NCI-H2196 (cell line): Measurements from ENCODE around the gene PPM1F.

Experiments
- DNase-seq: peaks from one replicate; lab custom pipeline; 2025; ENCODE audit not compliant: unreplicated experiment; lab: John Stamatoyannopoulos, UW

PPM1F gene

DNA sequence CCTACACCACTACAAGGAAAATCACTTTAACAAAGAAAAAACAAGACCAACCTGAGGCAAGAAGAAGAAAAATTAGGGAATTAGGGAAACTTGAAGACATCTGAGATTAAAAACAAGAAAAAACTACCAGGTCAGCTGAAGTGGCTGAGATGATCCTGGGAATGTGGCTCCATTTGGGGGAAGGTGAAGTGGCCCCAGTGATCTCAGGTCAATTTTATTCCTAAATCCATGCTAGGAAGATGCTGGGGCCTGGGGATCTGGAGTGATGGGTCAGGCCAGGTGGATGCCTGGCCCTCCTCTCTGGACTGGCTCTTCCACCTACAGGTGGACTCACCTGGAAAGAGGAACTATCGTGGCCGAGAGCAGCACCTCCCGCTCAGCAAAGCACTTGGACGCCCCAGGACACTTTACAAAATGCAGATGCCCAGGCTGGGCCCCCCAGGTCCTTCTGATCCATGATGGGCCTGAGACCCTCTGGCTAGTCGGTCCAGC is 23.3 kb upstream of the PPM1F start:
- no peak for DNase-seq

- no peak for DNase-seq
Observed at GRCh38 chr22:21975273-21975672, 22.6 kb upstream of the PPM1F start.

DNA sequence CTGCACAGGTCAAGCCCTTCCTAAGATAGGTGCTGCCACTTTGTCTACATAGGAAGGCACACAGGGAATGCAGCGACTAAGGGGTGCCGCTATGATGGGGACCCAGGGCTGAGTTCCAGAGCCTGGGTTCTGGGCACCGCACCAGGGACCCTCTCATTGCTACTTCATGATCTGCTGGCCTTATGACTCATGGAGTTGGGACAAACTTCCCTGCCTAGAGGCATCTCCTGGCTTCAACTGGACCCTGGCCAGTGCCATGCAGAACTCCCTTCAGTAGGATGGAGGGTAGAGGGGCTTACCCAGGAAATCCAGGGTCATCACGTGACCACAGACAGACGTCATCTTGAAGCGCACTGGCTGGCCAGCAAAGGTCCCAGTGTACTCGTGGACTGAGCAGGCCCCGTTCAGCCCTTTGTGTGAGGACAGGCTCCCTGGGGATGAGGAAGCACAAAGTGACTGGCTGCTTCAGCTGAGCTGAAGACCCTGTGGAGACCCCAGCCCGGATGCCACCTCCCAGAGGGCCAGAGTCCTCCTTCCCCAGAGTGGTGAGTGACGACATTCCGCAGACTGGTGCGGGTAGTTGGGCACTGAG is 21.5 kb upstream of the PPM1F start:
- DNase-seq, result no peak

GRCh38 chr22:21972806-21973205 is 20.2 kb upstream of the PPM1F start:
- no peak for DNase-seq

DNA sequence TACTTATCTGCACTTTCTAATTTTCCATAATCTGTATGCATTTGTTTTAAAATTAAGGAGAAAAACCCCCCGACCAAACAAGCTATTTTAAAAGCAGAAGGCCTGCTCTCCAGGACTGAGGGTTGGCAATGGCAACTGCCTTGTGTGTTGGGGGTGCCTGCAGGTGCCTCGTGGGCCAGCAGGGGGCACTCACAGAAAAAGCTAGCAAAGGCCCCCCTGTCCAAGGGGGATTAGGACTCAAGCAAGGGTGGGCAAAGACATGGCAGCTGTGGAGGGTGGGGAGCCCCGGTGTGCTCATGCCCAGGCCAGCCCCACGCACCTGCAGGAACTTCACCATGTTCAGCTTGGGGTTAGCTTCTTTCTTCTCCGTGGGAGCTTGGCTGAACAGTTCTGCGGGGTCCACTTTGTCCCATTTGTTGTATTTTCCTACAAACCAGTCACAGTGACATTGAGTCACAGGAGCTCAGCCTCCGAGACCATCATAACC is 19.7 kb upstream of the PPM1F start:
- no peak for DNase-seq

GRCh38 chr22:21971858-21972275 is 19.2 kb upstream of the PPM1F start:
- DNase-seq, result no peak

GRCh38 chr22:21970800-21971617 is 18.4 kb upstream of the PPM1F start:
- no peak for DNase-seq

DNA sequence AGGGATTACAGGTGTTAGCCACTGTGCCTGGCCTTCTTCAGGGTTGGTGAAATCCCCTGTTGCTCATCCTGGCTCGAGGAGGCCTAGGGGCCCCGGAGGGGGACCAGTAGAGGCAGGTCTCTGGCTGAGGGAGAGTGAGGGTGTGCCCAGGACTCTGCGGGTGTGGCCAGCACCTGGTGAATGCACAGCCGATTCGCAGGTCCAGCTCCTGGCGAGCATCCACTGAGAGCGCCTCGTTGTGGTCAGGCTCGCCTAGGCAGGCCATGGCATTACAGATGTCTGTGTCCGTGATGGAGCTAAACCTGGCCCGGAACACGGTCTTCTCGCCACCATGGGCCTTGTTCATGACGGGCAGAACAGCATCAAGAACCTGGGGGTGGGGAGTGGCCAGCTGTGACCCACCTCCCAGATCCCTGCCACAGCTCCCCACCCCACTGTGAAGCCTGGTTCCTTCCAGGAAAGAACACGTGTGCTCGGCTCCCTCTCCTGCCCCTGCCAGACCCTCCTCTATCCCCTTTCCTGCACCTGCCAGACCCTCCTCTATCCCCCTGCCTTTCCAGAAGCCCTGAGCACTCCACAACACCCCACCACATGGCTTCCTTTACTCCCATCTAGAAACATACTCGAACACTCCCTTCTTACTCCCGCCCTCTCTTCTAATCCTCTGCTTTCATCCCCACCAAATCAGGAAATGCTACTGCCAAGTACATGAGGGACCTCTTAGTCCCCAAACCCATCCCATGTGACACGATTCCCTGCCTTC is 17.6 kb upstream of the PPM1F start:
- no peak for DNase-seq

- DNase-seq, result no peak
Observed at GRCh38 chr22:21968452-21969129, 15.9 kb upstream of the PPM1F start.

- DNase-seq, result no peak
Observed at GRCh38 chr22:21967693-21968271, 15.1 kb upstream of the PPM1F start.

- DNase-seq, result no peak
Observed at GRCh38 chr22:21966643-21967516, 14.2 kb upstream of the PPM1F start.

DNA sequence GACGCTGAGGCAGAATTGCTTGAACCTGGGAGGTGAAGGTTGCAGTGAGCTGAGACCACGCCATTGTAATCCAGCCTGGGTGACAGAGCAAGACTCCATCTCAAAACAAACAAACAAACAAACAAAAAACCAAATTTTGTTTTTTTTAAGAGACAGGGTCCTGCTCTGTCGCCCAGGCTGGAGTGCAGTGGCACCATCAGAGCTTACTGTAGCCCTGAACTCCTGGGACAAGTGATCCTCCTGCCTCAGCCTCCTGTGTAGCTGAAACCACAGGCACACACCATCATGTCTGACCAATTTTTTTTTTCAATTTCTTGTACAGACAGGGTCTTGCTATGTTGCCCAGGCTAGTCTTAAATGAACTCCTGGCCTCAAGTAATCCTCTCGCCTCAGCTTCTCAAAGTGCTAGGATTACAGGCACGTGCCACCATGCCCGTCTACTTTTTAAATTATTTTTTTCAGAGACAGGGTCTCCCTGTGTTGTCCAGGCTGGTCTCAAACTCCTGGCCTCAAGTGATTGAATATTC is 13.2 kb upstream of the PPM1F start:
- no peak for DNase-seq

DNA sequence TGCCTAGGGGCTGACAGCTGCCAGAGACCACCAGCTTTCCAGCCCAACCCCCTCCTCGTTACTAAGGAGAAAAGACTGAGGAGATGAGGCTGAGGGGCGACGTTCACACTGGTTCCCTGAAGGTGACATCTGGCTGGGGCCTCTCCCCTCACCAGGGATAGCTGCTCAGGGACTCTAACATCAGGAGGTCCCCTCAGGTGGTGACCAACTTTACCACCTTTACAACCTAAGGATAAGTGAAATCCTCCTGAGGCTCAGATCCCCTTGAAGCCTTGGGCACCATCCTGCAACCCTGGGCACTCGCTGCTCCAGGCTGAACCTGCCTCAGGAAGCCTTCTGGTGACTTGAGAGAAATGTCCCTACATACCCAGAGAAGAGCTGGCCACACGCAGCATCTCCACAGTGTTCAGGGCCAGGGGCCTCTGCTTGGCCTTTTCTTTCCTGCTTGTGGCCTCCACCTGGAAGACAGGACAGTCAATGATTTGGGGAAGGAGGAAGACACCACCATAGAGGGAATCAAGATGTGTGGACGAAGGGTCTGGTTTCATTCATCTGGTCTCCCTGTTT is 12.4 kb upstream of the PPM1F start:
- no peak for DNase-seq

DNA sequence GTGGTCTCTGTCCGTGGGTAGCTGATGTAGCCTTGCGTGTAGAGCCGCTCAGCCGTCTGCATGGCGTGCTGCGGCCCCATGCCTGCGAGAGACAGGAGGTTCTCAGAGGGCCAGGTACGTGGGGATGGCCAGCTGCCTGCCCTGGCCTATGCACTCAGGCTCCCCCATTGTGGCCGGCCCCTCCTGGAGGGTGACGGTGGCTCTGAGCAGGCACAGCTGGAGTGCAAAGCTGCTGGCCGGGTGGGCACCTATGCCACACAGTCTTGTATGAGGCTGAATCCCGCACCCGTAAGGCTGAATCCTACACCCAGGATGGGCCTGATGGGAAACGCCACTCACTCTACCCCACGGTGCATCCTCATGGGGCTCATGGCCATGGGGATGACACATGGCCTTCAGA is 11.6 kb upstream of the PPM1F start:
- DNase-seq, result no peak

DNA sequence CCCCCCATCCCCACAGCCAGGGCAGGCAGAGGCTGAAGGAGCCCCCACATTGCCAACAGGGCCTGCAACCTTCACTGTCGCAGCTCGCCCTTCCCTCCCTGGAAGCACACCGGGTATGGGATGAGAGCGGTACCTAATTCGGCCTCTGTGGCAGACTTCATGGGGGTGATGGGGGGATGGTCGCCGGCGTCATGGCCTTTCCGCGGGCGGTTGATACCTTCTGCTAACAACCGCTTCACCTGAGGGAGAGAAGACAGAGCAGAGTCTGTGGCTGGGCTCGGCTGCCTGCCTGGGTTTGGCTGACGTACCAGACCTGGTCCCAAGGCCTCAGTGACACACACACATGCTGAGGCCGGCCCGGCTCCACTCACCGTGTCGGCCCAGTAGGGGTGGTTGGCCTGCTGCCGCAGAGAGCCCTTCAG is 11.2 kb upstream of the PPM1F start:
- DNase-seq, result no peak

- DNase-seq, result no peak
Observed at GRCh38 chr22:21963286-21963685, 10.6 kb upstream of the PPM1F start.

DNA sequence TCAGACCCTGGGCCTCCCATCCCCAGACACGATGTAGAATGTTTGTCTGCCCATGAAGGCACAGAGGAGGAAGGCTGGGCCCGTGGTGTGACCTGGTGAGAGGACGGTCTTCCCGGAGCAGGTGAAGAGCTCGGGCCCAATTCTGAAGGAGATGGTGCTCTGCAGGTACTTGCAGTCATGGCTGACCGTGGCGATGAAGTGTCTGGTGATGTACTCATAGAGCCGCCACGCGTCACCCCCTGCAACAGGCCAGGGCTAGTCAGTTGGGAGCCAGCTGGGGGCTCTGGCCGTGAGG is 10.0 kb upstream of the PPM1F start:
- no peak for DNase-seq

DNA sequence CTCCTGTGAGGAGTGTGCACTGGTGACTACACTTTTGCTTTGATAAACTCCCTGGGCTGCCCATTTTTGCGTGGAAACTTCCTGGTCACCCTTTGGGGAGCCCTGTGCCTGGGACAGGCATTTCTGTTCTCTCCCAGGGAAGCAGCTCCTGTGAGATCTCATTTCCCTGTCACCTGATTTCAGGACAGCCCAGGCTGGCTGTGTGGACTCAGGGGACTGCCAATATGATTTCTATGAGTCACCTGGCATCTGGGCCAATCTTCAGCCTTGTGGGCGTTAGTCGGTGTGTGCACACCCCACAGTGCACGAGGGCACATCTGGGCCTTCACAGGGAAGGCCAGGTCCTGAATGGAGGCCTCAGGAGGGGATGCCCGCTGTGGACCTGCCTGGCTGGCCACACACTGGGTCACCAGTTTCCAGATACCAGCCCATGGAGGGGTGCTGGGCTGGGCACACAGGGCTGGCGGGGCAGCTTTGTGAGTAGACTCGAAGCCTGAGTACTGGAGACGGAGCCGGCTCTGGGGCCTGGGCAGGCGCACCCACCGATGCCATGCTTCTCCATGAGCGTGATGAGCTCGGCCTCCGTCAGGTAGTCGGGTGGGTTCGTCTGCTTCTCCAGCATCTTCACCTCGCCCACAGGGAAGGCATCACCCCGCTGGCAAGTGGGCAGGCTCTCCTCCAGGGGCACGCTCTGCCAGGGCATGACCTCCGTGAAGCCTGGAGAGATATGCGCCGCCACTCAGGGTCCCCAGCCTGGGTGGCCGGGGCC is 9.4 kb upstream of the PPM1F start:
- DNase-seq, result peak; percentile 1
